Measurements from ENCODE around the gene FOXC2. TPM values are rescaled to one million over a fixed set of nuclear protein-coding genes. Genes with fewer than 3 reads are reported as not detected.

FOXC2 gene
- total and polyA plus RNA-seq, 9 of the 15 experiments (the other 6 are each of a cell fraction or from before 2014, with no cell fraction given): 0.01 to 0.11 (median 0.10) TPM; not detected in 5

DNA sequence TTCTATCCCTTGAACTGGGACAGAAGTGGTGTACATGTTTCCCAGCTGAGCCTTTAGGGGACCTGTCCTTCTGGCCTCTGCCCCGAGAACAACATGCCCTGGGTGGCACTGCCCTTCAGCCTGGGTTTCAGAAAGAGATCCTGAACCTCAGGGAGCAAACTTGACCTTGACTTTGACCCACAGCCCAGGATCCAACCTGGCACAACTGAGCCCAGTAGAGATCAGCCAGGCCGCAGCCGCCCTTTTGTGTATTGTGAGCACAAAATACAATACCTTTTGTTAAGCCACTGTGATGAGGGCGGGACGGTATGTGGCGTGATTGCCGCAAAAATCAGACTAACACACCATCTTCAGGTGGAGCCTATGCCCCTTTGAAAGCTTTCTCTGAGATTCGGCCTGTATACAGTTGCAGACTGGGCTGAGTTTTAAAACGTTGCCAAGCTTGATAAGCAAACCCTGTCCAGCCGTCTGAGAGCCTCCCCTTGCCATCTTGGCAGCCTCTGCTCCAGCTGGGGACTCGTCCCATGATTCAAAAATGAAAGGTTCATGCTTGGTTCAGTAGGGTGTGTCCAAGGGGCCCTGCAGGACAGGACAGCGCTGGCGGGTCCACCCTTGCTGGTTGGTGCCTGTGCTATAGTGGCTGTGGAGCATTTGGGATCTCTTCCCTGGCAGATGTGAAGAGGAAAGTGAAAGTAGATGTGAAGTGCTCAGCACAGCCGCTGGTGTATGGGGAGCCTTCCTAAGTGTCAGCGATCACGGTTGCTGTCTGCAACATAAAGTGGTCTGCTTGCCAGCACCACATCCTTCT is 52.0 kb downstream of the FOXC2 start (continued):
- TF ChIP-seq, protein P1, sequence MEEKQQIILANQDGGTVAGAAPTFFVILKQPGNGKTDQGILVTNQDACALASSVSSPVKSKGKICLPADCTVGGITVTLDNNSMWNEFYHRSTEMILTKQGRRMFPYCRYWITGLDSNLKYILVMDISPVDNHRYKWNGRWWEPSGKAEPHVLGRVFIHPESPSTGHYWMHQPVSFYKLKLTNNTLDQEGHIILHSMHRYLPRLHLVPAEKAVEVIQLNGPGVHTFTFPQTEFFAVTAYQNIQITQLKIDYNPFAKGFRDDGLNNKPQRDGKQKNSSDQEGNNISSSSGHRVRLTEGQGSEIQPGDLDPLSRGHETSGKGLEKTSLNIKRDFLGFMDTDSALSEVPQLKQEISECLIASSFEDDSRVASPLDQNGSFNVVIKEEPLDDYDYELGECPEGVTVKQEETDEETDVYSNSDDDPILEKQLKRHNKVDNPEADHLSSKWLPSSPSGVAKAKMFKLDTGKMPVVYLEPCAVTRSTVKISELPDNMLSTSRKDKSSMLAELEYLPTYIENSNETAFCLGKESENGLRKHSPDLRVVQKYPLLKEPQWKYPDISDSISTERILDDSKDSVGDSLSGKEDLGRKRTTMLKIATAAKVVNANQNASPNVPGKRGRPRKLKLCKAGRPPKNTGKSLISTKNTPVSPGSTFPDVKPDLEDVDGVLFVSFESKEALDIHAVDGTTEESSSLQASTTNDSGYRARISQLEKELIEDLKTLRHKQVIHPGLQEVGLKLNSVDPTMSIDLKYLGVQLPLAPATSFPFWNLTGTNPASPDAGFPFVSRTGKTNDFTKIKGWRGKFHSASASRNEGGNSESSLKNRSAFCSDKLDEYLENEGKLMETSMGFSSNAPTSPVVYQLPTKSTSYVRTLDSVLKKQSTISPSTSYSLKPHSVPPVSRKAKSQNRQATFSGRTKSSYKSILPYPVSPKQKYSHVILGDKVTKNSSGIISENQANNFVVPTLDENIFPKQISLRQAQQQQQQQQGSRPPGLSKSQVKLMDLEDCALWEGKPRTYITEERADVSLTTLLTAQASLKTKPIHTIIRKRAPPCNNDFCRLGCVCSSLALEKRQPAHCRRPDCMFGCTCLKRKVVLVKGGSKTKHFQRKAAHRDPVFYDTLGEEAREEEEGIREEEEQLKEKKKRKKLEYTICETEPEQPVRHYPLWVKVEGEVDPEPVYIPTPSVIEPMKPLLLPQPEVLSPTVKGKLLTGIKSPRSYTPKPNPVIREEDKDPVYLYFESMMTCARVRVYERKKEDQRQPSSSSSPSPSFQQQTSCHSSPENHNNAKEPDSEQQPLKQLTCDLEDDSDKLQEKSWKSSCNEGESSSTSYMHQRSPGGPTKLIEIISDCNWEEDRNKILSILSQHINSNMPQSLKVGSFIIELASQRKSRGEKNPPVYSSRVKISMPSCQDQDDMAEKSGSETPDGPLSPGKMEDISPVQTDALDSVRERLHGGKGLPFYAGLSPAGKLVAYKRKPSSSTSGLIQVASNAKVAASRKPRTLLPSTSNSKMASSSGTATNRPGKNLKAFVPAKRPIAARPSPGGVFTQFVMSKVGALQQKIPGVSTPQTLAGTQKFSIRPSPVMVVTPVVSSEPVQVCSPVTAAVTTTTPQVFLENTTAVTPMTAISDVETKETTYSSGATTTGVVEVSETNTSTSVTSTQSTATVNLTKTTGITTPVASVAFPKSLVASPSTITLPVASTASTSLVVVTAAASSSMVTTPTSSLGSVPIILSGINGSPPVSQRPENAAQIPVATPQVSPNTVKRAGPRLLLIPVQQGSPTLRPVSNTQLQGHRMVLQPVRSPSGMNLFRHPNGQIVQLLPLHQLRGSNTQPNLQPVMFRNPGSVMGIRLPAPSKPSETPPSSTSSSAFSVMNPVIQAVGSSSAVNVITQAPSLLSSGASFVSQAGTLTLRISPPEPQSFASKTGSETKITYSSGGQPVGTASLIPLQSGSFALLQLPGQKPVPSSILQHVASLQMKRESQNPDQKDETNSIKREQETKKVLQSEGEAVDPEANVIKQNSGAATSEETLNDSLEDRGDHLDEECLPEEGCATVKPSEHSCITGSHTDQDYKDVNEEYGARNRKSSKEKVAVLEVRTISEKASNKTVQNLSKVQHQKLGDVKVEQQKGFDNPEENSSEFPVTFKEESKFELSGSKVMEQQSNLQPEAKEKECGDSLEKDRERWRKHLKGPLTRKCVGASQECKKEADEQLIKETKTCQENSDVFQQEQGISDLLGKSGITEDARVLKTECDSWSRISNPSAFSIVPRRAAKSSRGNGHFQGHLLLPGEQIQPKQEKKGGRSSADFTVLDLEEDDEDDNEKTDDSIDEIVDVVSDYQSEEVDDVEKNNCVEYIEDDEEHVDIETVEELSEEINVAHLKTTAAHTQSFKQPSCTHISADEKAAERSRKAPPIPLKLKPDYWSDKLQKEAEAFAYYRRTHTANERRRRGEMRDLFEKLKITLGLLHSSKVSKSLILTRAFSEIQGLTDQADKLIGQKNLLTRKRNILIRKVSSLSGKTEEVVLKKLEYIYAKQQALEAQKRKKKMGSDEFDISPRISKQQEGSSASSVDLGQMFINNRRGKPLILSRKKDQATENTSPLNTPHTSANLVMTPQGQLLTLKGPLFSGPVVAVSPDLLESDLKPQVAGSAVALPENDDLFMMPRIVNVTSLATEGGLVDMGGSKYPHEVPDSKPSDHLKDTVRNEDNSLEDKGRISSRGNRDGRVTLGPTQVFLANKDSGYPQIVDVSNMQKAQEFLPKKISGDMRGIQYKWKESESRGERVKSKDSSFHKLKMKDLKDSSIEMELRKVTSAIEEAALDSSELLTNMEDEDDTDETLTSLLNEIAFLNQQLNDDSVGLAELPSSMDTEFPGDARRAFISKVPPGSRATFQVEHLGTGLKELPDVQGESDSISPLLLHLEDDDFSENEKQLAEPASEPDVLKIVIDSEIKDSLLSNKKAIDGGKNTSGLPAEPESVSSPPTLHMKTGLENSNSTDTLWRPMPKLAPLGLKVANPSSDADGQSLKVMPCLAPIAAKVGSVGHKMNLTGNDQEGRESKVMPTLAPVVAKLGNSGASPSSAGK (IDR thresholded peaks at IDR 0.05): no peak
- no peak for TF ChIP-seq KAT7 (CRISPR knock-in tag; IDR thresholded peaks at IDR 0.05; ENCODE audit: borderline replicate concordance)
- no peak for TF ChIP-seq ZNF197 (CRISPR knock-in tag; IDR thresholded peaks at IDR 0.05; ENCODE audit: low read depth)
- no peak for TF ChIP-seq OTX1 (CRISPR knock-in tag; IDR thresholded peaks at IDR 0.05)
- TF ChIP-seq, protein P2, sequence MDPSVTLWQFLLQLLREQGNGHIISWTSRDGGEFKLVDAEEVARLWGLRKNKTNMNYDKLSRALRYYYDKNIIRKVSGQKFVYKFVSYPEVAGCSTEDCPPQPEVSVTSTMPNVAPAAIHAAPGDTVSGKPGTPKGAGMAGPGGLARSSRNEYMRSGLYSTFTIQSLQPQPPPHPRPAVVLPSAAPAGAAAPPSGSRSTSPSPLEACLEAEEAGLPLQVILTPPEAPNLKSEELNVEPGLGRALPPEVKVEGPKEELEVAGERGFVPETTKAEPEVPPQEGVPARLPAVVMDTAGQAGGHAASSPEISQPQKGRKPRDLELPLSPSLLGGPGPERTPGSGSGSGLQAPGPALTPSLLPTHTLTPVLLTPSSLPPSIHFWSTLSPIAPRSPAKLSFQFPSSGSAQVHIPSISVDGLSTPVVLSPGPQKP (CRISPR knock-in tag; IDR thresholded peaks at IDR 0.05): no peak
- TF ChIP-seq KAT8 (IDR thresholded peaks at IDR 0.05; ENCODE audit: low read depth): no peak
